IMR-90 (cell line): ENCODE results near the gene CORO7. TPM values are rescaled to one million over a fixed set of nuclear protein-coding genes. Genes with fewer than 3 reads are reported as not detected.
A peak's percentile ranks its signal among the peaks of the same experiment; 100 is the strongest.

Experiments used
- ATAC-seq: fragments of 200-7000 bp; cut with Tn5 transposase; 2 replicates; pipeline ENCODE4 v1.9.1; 2020; ENCODE audit warnings: low read depth, mild to moderate bottlenecking, moderate library complexity
- BruUV-seq: library from RNA; stranded (reverse); fragments of 400-500 nt; replicated peaks from 2 replicates; lab custom pipeline; 2021; lab: Mats Ljungman, UMichigan
- CTCF ChIA-PET: fragments of 300-600 bp; formaldehyde crosslinking; extraction: SDS; loops from one replicate; lab custom pipeline; 2021; ENCODE audit warnings: antibody characterized with exemption; lab: Yijun Ruan, JAX
- POLR2A ChIA-PET: fragments of 300-600 bp; sonication (Branson Sonifier 250); formaldehyde crosslinking; loops from one replicate; lab custom pipeline; 2022; ENCODE audit warnings: antibody characterized with exemption; ENCODE audit not compliant: unreplicated experiment; lab: Charles Lee
- DNase-seq: peaks from one replicate; pipeline ENCODE4 v3.0.0; 2013
- H2AFZ ChIP-seq: replicated peaks from 2 replicates; pipeline ENCODE3; 2013; ENCODE audit warnings: low read length, mild to moderate bottlenecking; ENCODE audit not compliant: poor library complexity
- H2AK5ac ChIP-seq: 2 replicates; pipeline ENCODE4 v1.6.1; 2013; ENCODE audit warnings: low read depth, low read length, inconsistent platforms
- H2AK9ac ChIP-seq: replicated peaks from 2 replicates; pipeline ENCODE3; 2013; ENCODE audit warnings: mild to moderate bottlenecking, low read depth, low read length, moderate library complexity; ENCODE audit not compliant: poor library complexity
- H2BK120ac ChIP-seq: 2 replicates; pipeline ENCODE4 v1.6.1; 2013; ENCODE audit warnings: low read depth, low read length, inconsistent platforms
- H2BK15ac ChIP-seq: 3 replicates; pipeline ENCODE4 v1.6.1; 2013; ENCODE audit warnings: low read depth, low read length, inconsistent platforms
- H2BK20ac ChIP-seq: 2 replicates; pipeline ENCODE4 v1.6.1; 2013; ENCODE audit warnings: low read depth, mild to moderate bottlenecking, inconsistent platforms, low read length, moderate library complexity
- H2BK5ac ChIP-seq: 2 replicates; pipeline ENCODE4 v1.6.1; 2013; ENCODE audit warnings: mild to moderate bottlenecking, low read depth, low read length, inconsistent platforms; ENCODE audit not compliant: poor library complexity, severe bottlenecking
- H3K14ac ChIP-seq: replicated peaks from 2 replicates; pipeline ENCODE4 v1.6.1; 2013; ENCODE audit warnings: low read depth, low read length, inconsistent platforms
- H3K18ac ChIP-seq: 2 replicates; pipeline ENCODE4 v1.6.1; 2013; ENCODE audit warnings: low read depth, low read length, control low read depth
- H3K23ac ChIP-seq: 2 replicates; pipeline ENCODE4 v1.6.1; 2013; ENCODE audit warnings: low read depth, low read length, inconsistent platforms
- H3K27ac ChIP-seq: 2 replicates; pipeline ENCODE4 v1.5.1; 2013; ENCODE audit warnings: mild to moderate bottlenecking, control low read depth, low read length; ENCODE audit not compliant: insufficient read depth
- H3K27me3 ChIP-seq: 2 replicates; pipeline ENCODE4 v1.6.1; 2013; ENCODE audit warnings: low read length; ENCODE audit not compliant: control insufficient read depth, insufficient read depth
- H3K36me3 ChIP-seq: 2 replicates; pipeline ENCODE4 v1.6.1; 2013; ENCODE audit warnings: low read length, mixed read lengths; ENCODE audit not compliant: control insufficient read depth, insufficient read depth
- H3K4ac ChIP-seq: 2 replicates; pipeline ENCODE4 v1.6.1; 2013; ENCODE audit warnings: low read depth, low read length, inconsistent platforms
- H3K4me1 ChIP-seq: 2 replicates; pipeline ENCODE4 v1.6.1; 2013; ENCODE audit warnings: low read length, mixed read lengths; ENCODE audit not compliant: control insufficient read depth, insufficient read depth
- H3K4me2 ChIP-seq: 2 replicates; pipeline ENCODE4 v1.6.1; 2013; ENCODE audit warnings: low read depth, mild to moderate bottlenecking, control low read depth, low read length, moderate library complexity
- H3K4me3 ChIP-seq: 2 replicates; pipeline ENCODE4 v1.5.1; 2013; ENCODE audit warnings: low read depth, mild to moderate bottlenecking, control low read depth, low read length, moderate library complexity; ENCODE audit not compliant: insufficient read depth
- H3K56ac ChIP-seq: 2 replicates; pipeline ENCODE4 v1.6.1; 2013; ENCODE audit warnings: low read length, inconsistent platforms; ENCODE audit not compliant: insufficient read depth; ENCODE audit errors: extremely low read depth
- H3K79me1 ChIP-seq, 2 experiments: 2 replicates each; pipeline ENCODE4 v1.6.1; 2013; ENCODE audit warnings: low read length in 2 of 2, inconsistent platforms in 1 of 2, low read depth in 1 of 2
- H3K9ac ChIP-seq: 2 replicates; pipeline ENCODE4 v1.6.1; 2013; ENCODE audit warnings: low read depth, low read length, control low read depth
- H3K9me1 ChIP-seq: 2 replicates; pipeline ENCODE4 v1.6.1; 2013; ENCODE audit warnings: low read length, inconsistent platforms; ENCODE audit not compliant: insufficient read depth
- H3K9me3 ChIP-seq: 2 replicates; pipeline ENCODE4 v1.6.1; 2013; ENCODE audit warnings: low read length; ENCODE audit not compliant: control insufficient read depth, insufficient read depth
- H4K20me1 ChIP-seq: 2 replicates; pipeline ENCODE4 v1.6.1; 2013; ENCODE audit warnings: low read length, inconsistent platforms; ENCODE audit not compliant: insufficient read depth
- H4K5ac ChIP-seq: 2 replicates; pipeline ENCODE4 v1.6.1; 2013; ENCODE audit warnings: mild to moderate bottlenecking, low read depth, low read length, control low read depth
- H4K8ac ChIP-seq, 2 experiments: 2 replicates each; pipeline ENCODE4 v1.6.1; 2013; ENCODE audit warnings: low read depth in 2 of 2, low read length in 2 of 2, control low read depth in 1 of 2, inconsistent platforms in 1 of 2
- H4K91ac ChIP-seq: 2 replicates; pipeline ENCODE4 v1.6.1; 2013; ENCODE audit warnings: low read depth, low read length, inconsistent platforms; ENCODE audit not compliant: insufficient read depth
- CTCF ChIP-seq: conservative IDR thresholded peaks from 2 replicates; pipeline ENCODE4 v1.5.1; 2012; ENCODE audit warnings: mild to moderate bottlenecking, low read depth, low read length, improper control_type of control experiment
- MAZ ChIP-seq: IDR thresholded peaks from 2 replicates; pipeline ENCODE4 v1.6.1; 2012; ENCODE audit warnings: low read depth, mild to moderate bottlenecking, low read length, improper control_type of control experiment, moderate library complexity, borderline replicate concordance
- NFE2L2 ChIP-seq: fragments of 150-350 bp; IDR thresholded peaks from 2 replicates; pipeline ENCODE4 v1.6.1; 2016; ENCODE audit warnings: low read depth, mild to moderate bottlenecking, low read length
- WGBS, 2 experiments: methylation state at CpG; one replicate each; pipeline versions ENCODE4 v1.1.5 to v1.1.7; 2013; ENCODE audit warnings: missing lambda C conversion rate in 2 of 2; ENCODE audit not compliant: insufficient read length in 1 of 2; ENCODE audit errors: extremely low coverage in 2 of 2; 5-methylcytosine and 5-hydroxymethylcytosine counted together
- dilution Hi-C: fragments of 300-500 bp; cut with HindIII; formaldehyde crosslinking; loops from one replicate; pipeline ENCODE4 v1.14.3; 2018; ENCODE audit warnings: low sequenced_read_pairs; ENCODE audit not compliant: unreplicated experiment
- in situ Hi-C: fragments of 300-500 bp; cut with MboI; formaldehyde crosslinking; loops from 3 replicates; pipeline ENCODE4 v1.14.3; 2019; ENCODE audit warnings: low sequenced_read_pairs, inconsistent platforms, mixed read lengths
- intact Hi-C: fragments of 100-400 bp; cut with micrococcal nuclease; formaldehyde crosslinking; loops from 2 replicates; pipeline ENCODE4 v1.10.0; 2022
- polyA plus RNA-seq, 3 experiments: library from polyadenylated mRNA; depleted of rRNA; stranded (reverse); fragments of >200 nt; gene quantifications; 2 replicates each; pipeline ENCODE4 v1.2.3, GENCODE V29; 2012; ENCODE audit warnings: low replicate concordance in 1 of 3
- total RNA-seq: library from RNA; depleted of rRNA; stranded (reverse); fragments of >200 nt; gene quantifications from 2 replicates; pipeline ENCODE4 v1.2.3, GENCODE V29; 2012

Gene CORO7
- total and polyA plus RNA-seq, 2 of the 4 experiments (the other 2 are of a cell fraction), result 6.3 to 26.7 TPM

GRCh38 chr16:4426722-4427372, 10.5 kb upstream of the CORO7 start:
- H3K18ac ChIP-seq, result no peak overlapping the region
- H2BK120ac ChIP-seq, result no peak overlapping the region
- intact Hi-C loops, result no loop called here
- H3K4me3 ChIP-seq, result peak overlapping the region; percentile 61; the same call in 1 of the 2 replicates
- H4K20me1 ChIP-seq, result peaks cover 16% of the 10 kb centered on the region; the same call in 1 of the 2 replicates
- H3K9ac ChIP-seq, result peak overlapping the region; percentile 88; the same call in 1 of the 2 replicates
- peak overlapping the region in 1 of 2 experiments; percentile 89; a peak in 2 of 4 replicates for H4K8ac ChIP-seq
- H3K23ac ChIP-seq, result peak overlapping the region; percentile 89; the same call in 1 of the 2 replicates
- peaks cover 18 to 50% of the 10 kb centered on the region in 2 experiments; a peak in 3 of 4 replicates for H3K79me1 ChIP-seq
- no peak overlapping the region for H2BK15ac ChIP-seq
- no peak overlapping the region for H4K91ac ChIP-seq
- ATAC-seq, result no peak
- no peak overlapping the region for H3K27ac ChIP-seq
- peak overlapping the region; percentile 29 for H2BK5ac ChIP-seq
- no peak overlapping the region for H2AK9ac ChIP-seq
- peak; percentile 72 for TF ChIP-seq NFE2L2
- TF ChIP-seq CTCF, result no peak
- TF ChIP-seq MAZ, result no peak
- DNase-seq, result no peak
- peaks cover 5% of the 10 kb centered on the region; the same call in 1 of the 2 replicates for H3K4me1 ChIP-seq
- H3K14ac ChIP-seq, result peak overlapping the region; percentile 84; the same call in 1 of the 2 replicates
- dilution Hi-C loops, result no loop called here
- H3K9me3 ChIP-seq, result no peaks in the 10 kb centered on the region
- H3K9me1 ChIP-seq, result peaks cover 16% of the 10 kb centered on the region
- WGBS, 2 experiments, result 92% methylated on average over 7 of the region's 12 CpGs; no CpG with 5 or more reads in 1 of the 2 experiments
- no peak overlapping the region for H4K5ac ChIP-seq
- no peak overlapping the region for H2AFZ ChIP-seq
- peaks cover 4% of the 10 kb centered on the region for H3K36me3 ChIP-seq
- peak overlapping the region; percentile 96 for H3K4me2 ChIP-seq
- CTCF ChIA-PET, result interaction anchor here (0.7 kb wide), 1 partner anchor 1060 kb away, joined by 7 read pairs; no protein-coding TSS in a partner anchor
- H2BK20ac ChIP-seq, result 0 out of 2 replicates have a peak overlapping the region, but pooled peaks have one; percentile 8
- in situ Hi-C loops, result no loop called here
- POLR2A ChIA-PET, result no interaction called here
- no peaks in the 10 kb centered on the region for H3K27me3 ChIP-seq
- TSS peak; percentile 37 for BruUV-seq
- no peak overlapping the region for H2AK5ac ChIP-seq
- peak overlapping the region; percentile 23; the same call in 1 of the 2 replicates for H3K4ac ChIP-seq
- peak overlapping the region; percentile 36; the same call in 1 of the 2 replicates for H3K56ac ChIP-seq
